ENCODE measurements around the gene TTLL6.

The TTLL6 gene

GRCh38 chr17:48760411-48760810, 56.6 kb downstream of the TTLL6 start:
- DNase-seq (ENCODE audit: low read depth in 2 of 2): no peak

- DNase-seq (ENCODE audit: low read depth in 2 of 2): no peak
Measured at GRCh38 chr17:48759288-48759687, 57.7 kb downstream of the TTLL6 start.

- no peak for DNase-seq (ENCODE audit: low read depth in 2 of 2)
Measured at GRCh38 chr17:48757524-48757961, 59.5 kb downstream of the TTLL6 start.

- no peak for DNase-seq (ENCODE audit: low read depth in 2 of 2)
Measured at GRCh38 chr17:48756830-48757251, 60.2 kb downstream of the TTLL6 start.

- DNase-seq (ENCODE audit: low read depth in 2 of 2): no peak
Measured at GRCh38 chr17:48755356-48755755, 61.7 kb downstream of the TTLL6 start.

GRCh38 chr17:48754500-48755261, 62.3 kb downstream of the TTLL6 start:
- DNase-seq (ENCODE audit: low read depth in 2 of 2): no peak

GRCh38 chr17:48753794-48754499, 63.1 kb downstream of the TTLL6 start:
- no peak for DNase-seq (ENCODE audit: low read depth in 2 of 2)

- DNase-seq (ENCODE audit: low read depth in 2 of 2): no peak
Measured at GRCh38 chr17:48752399-48753288, 64.4 kb downstream of the TTLL6 start.

- DNase-seq (ENCODE audit: low read depth in 2 of 2): no peak
Measured at GRCh38 chr17:48751733-48752398, 65.2 kb downstream of the TTLL6 start.

GRCh38 chr17:48751172-48751571, 65.9 kb downstream of the TTLL6 start:
- DNase-seq (ENCODE audit: low read depth in 2 of 2): no peak

- no peak for DNase-seq (ENCODE audit: low read depth in 2 of 2)
Measured at GRCh38 chr17:48749621-48750553, 67.1 kb downstream of the TTLL6 start.

- no peak for DNase-seq (ENCODE audit: low read depth in 2 of 2)
Measured at GRCh38 chr17:48748718-48749566, 68.1 kb downstream of the TTLL6 start.

GRCh38 chr17:48747445-48748363, 69.3 kb downstream of the TTLL6 start:
- DNase-seq (ENCODE audit: low read depth in 2 of 2): no peak

GRCh38 chr17:48746916-48747444, 70.0 kb downstream of the TTLL6 start:
- no peak for DNase-seq (ENCODE audit: low read depth in 2 of 2)

- DNase-seq (ENCODE audit: low read depth in 2 of 2): no peak
Measured at GRCh38 chr17:48745381-48746275, 71.4 kb downstream of the TTLL6 start.

- no peak for DNase-seq (ENCODE audit: low read depth in 2 of 2)
Measured at GRCh38 chr17:48740537-48740936, 76.5 kb downstream of the TTLL6 start.
